Measurements from ENCODE around the gene ST6GAL1.
A peak's percentile ranks its signal among the peaks of the same experiment; 100 is the strongest.

Gene ST6GAL1

GRCh38 chr3:186930641-186931531 lies 560 bp downstream of the ST6GAL1 start:
- Histone ChIP-seq H3K27me3 (ENCODE audit: insufficient read depth, low read depth, severe bottlenecking) (no peaks in the 10 kb centered on the region), H3K36me3 (peaks cover 21% of the 10 kb centered on the region), H3K27ac (peak overlapping the region; percentile 70), H3K9me3 (ENCODE audit: severe bottlenecking) (peaks cover 3% of the 10 kb centered on the region), H3K4me3 (ENCODE audit: low read depth, low read length) (peak overlapping the region; percentile 77)
- peak; percentile 47; the same call in 1 of the 2 replicates for TF ChIP-seq CTCF (IDR thresholded peaks at IDR 0.05; ENCODE audit: low read depth, low read length)
- DNase-seq: peak; percentile 82

GRCh38 chr3:186931532-186932280 lies 1.4 kb downstream of the ST6GAL1 start:
- Histone ChIP-seq H3K9me3 (ENCODE audit: severe bottlenecking) (peaks cover 3% of the 10 kb centered on the region), H3K36me3 (peaks cover 21% of the 10 kb centered on the region), H3K27ac (no peak overlapping the region), H3K4me3 (ENCODE audit: low read depth, low read length) (peak overlapping the region; percentile 77), H3K27me3 (ENCODE audit: insufficient read depth, low read depth, severe bottlenecking) (no peaks in the 10 kb centered on the region)
- no peak for DNase-seq
- no peak for TF ChIP-seq CTCF (IDR thresholded peaks at IDR 0.05; ENCODE audit: low read depth, low read length)

- DNase-seq: no peak
- Histone ChIP-seq H3K27me3 (ENCODE audit: insufficient read depth, low read depth, severe bottlenecking) (no peaks in the 10 kb centered on the region), H3K27ac (no peak overlapping the region), H3K4me3 (ENCODE audit: low read depth, low read length) (no peak overlapping the region), H3K36me3 (peaks cover 21% of the 10 kb centered on the region), H3K9me3 (ENCODE audit: severe bottlenecking) (peaks cover 3% of the 10 kb centered on the region)
- TF ChIP-seq CTCF (IDR thresholded peaks at IDR 0.05; ENCODE audit: low read depth, low read length): no peak
Observed at GRCh38 chr3:186932281-186933181, 2.2 kb downstream of the ST6GAL1 start.

- no peak for TF ChIP-seq CTCF (IDR thresholded peaks at IDR 0.05; ENCODE audit: low read depth, low read length)
- Histone ChIP-seq H3K4me3 (ENCODE audit: low read depth, low read length) (no peak overlapping the region), H3K9me3 (ENCODE audit: severe bottlenecking) (no peaks in the 10 kb centered on the region), H3K36me3 (peaks cover 21% of the 10 kb centered on the region), H3K27me3 (ENCODE audit: insufficient read depth, low read depth, severe bottlenecking) (no peaks in the 10 kb centered on the region), H3K27ac (no peak overlapping the region)
- DNase-seq: no peak
Observed at GRCh38 chr3:186933816-186934215, 3.5 kb downstream of the ST6GAL1 start.

GRCh38 chr3:186935133-186935532 lies 4.8 kb downstream of the ST6GAL1 start:
- Histone ChIP-seq H3K9me3 (ENCODE audit: severe bottlenecking) (no peaks in the 10 kb centered on the region), H3K27me3 (ENCODE audit: insufficient read depth, low read depth, severe bottlenecking) (no peaks in the 10 kb centered on the region), H3K36me3 (peaks cover 21% of the 10 kb centered on the region), H3K27ac (no peak overlapping the region), H3K4me3 (ENCODE audit: low read depth, low read length) (no peak overlapping the region)
- DNase-seq: no peak
- no peak for TF ChIP-seq CTCF (IDR thresholded peaks at IDR 0.05; ENCODE audit: low read depth, low read length)

All from WERI-Rb-1 (cell line).